Lower leg skin (tissue), 4 donors: ENCODE data around the gene IKBKE. TPM values are rescaled to one million over a fixed set of nuclear protein-coding genes. Genes with fewer than 3 reads are reported as not detected.

ENCODE experiments used
- DNase-seq, 2 donors: peaks; one replicate each; pipeline ENCODE4 v3.0.0-alpha.2; 2019; ENCODE audit warnings: low spot score in 2 of 2
- H3K4me3 ChIP-seq: fragments of 200-600 bp; sonication (generic); 2 replicates; pipeline ENCODE4 v1.5.1; 2017; ENCODE audit warnings: mild to moderate bottlenecking, low read depth; ENCODE audit not compliant: poor library complexity, severe bottlenecking
- POLR2A ChIP-seq, 2 donors: fragments of 450-650 bp; IDR thresholded peaks; one replicate each; pipeline ENCODE4 v1.6.1; 2016 to 2017; ENCODE audit warnings: antibody characterized with exemption in 2 of 2, mild to moderate bottlenecking in 1 of 2, moderate library complexity in 1 of 2
- WGBS, 2 donors: methylation state at CpG; one replicate each; pipeline ENCODE4 v1.1.5; 2018; 5-methylcytosine and 5-hydroxymethylcytosine counted together
- intact Hi-C: fragments of 100-400 bp; cut with DNase I; formaldehyde crosslinking; loops from one replicate; pipeline ENCODE4 v1.15.0; 2023; ENCODE audit warnings: low total_unique reads
- total RNA-seq, 4 donors: library from RNA; depleted of rRNA; stranded (reverse); fragments of >200 nt; gene quantifications; one replicate each; pipeline ENCODE4 v1.1.0, GENCODE V29; 2016
- TF ChIP-seq, protein P1 (sequence below), 3 donors: fragments of 450-650 bp; IDR thresholded peaks; one replicate each; pipeline ENCODE4 v1.5.1; 2016; ENCODE audit warnings: antibody characterized with exemption in 3 of 3, mild to moderate bottlenecking in 3 of 3, moderate library complexity in 2 of 3

IKBKE gene
- total RNA-seq, 4 donors from 2014 or later: 6.1 to 21.4 (median 12.2) TPM

DNA sequence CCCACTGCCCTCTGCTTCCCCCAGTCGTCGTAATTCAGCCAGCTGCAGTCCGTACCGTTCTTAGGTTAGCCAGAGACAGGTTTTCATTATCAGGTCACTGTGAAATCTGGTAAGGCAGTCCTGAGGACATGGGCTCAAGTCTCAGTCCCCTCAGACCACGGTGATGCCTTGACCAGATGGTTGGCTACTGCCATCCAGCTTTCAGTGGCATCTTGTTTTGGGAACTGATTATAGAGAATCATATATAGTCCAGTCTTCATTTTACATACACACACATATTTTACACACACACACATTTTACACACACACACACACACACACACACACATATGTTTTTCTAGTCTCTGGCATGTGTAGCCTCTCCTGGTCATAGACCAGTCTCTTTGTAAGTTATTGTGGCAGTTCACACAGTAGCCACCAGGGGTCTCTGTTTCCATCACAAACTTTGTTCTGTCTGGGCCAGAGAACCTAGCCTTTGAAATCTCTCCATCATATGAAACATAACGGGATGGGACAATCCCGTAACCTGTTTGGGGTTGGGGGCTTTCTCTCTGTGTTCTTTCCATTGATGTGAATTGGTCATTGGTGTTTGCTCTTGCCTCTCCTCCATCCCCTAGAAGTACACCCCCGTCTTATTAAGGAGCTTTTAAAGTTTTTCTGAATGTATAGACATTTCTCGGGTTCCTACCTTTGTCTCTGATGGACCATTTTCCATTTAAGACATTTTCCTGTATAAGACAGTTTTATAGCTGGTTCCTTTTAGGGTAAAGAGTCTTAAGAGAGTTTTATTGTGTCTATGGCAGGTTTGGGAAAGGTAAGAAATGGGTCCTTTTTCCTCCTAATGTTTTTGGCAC lies 8.4 kb upstream of the IKBKE start:
- TF ChIP-seq POLR2A (IDR thresholded peaks at IDR 0.05): no peak
- TF ChIP-seq, protein P1, sequence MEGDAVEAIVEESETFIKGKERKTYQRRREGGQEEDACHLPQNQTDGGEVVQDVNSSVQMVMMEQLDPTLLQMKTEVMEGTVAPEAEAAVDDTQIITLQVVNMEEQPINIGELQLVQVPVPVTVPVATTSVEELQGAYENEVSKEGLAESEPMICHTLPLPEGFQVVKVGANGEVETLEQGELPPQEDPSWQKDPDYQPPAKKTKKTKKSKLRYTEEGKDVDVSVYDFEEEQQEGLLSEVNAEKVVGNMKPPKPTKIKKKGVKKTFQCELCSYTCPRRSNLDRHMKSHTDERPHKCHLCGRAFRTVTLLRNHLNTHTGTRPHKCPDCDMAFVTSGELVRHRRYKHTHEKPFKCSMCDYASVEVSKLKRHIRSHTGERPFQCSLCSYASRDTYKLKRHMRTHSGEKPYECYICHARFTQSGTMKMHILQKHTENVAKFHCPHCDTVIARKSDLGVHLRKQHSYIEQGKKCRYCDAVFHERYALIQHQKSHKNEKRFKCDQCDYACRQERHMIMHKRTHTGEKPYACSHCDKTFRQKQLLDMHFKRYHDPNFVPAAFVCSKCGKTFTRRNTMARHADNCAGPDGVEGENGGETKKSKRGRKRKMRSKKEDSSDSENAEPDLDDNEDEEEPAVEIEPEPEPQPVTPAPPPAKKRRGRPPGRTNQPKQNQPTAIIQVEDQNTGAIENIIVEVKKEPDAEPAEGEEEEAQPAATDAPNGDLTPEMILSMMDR (IDR thresholded peaks at IDR 0.05): peak in 1 of 3 donors; percentile 56
- DNase-seq: peak in 1 of 2 donors; percentile 79
- WGBS, 2 donors: 63 to 67% methylated on average over 9 of the region's 9 CpGs
- intact Hi-C loops: no loop called here
- no peak overlapping the region for H3K4me3 ChIP-seq

DNA sequence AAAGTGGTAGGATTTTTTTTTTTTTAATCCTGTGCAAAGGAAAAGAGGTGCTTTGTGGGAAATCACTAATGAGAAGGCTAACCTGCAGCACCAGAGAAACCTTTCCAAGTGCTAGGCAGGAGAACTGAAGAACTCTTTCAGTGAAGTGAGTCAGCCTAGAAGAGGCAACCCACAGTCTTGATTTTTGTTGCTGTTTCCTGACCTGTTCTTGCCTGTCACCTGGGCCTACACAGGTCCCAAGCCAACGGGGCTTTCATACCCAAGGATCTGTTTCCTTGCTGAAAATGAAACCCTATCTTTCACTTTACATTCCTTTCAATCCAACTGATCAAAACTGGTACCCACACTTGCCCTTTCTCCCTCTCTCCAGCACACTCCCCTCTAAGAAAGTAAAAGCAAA lies 7.1 kb upstream of the IKBKE start:
- no peak overlapping the region for H3K4me3 ChIP-seq
- DNase-seq: no peak
- TF ChIP-seq POLR2A (IDR thresholded peaks at IDR 0.05): no peak
- TF ChIP-seq, protein P1 (IDR thresholded peaks at IDR 0.05): no peak
- intact Hi-C loops: no loop called here
- 52 to 67% methylated on average over 1 of the region's 1 CpG for WGBS, 2 donors

DNA sequence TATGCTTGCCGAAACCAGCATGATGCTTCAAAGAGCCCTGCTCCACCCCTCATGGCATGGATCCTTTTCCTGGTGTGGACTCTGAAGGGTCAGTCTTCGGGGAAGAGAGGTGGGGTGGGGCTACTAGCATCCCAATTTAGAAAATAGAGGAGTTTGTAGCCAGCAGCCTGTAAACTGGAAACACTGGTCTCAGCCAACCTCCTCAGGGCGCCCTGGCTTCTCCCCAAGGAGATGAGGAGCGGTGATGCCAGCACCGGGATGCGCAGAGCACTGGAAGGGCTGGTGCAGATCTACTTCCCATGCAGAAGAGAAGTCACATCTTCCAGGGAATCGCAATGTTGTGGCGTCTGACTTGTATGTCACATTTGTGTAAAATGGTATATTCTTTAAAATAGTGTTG lies 6.4 kb upstream of the IKBKE start:
- no peak for DNase-seq
- 40 to 56% methylated on average over 8 of the region's 8 CpGs for WGBS, 2 donors
- H3K4me3 ChIP-seq: no peak overlapping the region

DNA sequence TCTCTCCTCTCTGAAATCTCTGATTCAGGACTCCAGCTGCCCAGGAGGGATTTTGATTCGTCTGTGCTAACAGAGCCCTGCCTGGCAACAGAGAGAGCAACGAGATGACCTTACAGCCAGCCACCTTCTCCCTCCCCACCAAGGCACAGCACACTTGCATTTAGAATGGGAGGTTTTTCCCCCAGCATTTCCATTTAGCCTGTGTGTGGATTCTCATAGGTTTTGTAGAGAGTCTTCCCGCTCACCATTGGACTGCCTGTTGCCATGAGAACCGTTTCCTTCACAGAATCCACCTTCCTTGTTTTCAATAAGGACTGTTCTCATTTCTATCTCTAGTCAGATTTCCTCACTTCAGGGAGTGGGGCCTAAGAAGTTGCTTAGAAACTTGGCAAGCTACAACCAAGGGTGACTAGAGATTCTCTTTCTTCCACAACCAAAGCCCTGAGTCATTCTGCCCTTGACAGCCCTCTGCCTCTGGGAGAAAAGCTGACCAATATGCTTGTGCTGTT lies 5.8 kb upstream of the IKBKE start:
- DNase-seq: no peak
- intact Hi-C loops: no loop called here
- no peak for TF ChIP-seq POLR2A (IDR thresholded peaks at IDR 0.05)
- TF ChIP-seq, protein P1 (IDR thresholded peaks at IDR 0.05): no peak
- WGBS, 2 donors: 52 to 63% methylated on average over 4 of the region's 4 CpGs
- H3K4me3 ChIP-seq: no peak overlapping the region

More for the DNA sequence above, 6.4 kb upstream of the IKBKE start:
- TF ChIP-seq, protein P1 (IDR thresholded peaks at IDR 0.05): no peak
- no peak for TF ChIP-seq POLR2A (IDR thresholded peaks at IDR 0.05)
- intact Hi-C loops: no loop called here

DNA sequence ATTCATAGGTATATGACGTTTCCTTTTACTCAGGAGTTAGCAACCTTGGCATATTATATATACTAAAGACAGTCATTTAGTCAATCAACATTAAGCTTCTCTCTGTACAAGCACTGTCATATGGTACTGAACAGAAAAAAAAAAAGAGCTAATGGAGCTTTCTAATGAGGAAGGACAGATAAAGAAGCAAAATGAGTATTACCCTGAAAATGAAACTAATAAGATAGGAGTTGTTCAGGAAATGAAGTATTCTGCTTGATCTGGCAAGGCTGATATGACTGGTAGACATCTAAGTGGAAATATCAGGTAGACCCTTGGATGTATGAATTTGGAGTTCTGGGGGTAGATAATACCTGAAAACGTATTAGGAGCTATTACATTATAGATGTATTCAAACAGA lies 4.3 kb upstream of the IKBKE start:
- no peak for TF ChIP-seq POLR2A (IDR thresholded peaks at IDR 0.05)
- TF ChIP-seq, protein P1 (IDR thresholded peaks at IDR 0.05): no peak
- WGBS, 2 donors: 66 to 67% methylated on average over 2 of the region's 2 CpGs
- intact Hi-C loops: no loop called here
- no peak for DNase-seq
- H3K4me3 ChIP-seq: no peak overlapping the region
